ENCODE measurements around the gene EXOSC1.
A peak's percentile ranks its signal among the peaks of the same experiment; 100 is the strongest.
"Not testable (repeated sequence)": the region's sequence is repeated elsewhere in the genome, so short reads cannot be mapped to it uniquely, and the experiment has no call there.

Gene EXOSC1

GRCh38 chr10:97407211-97407951 is 38.4 kb downstream of the EXOSC1 start:
- DNase-seq: peak; percentile 62

GRCh38 chr10:97406483-97406882 is 39.3 kb downstream of the EXOSC1 start:
- not testable (repeated sequence) for DNase-seq

- DNase-seq: no peak
Measured at GRCh38 chr10:97406064-97406463, 39.7 kb downstream of the EXOSC1 start.

GRCh38 chr10:97404044-97404443 is 41.8 kb downstream of the EXOSC1 start:
- DNase-seq: no peak

- DNase-seq: no peak
Measured at GRCh38 chr10:97401455-97401919, 44.3 kb downstream of the EXOSC1 start.

- DNase-seq: peak; percentile 83
Measured at GRCh38 chr10:97400665-97401454, 44.9 kb downstream of the EXOSC1 start, which contains the start of gene RRP12. Gene RRP12 (minus strand): TSS chr10:97401340. CDS start chr10:97401231, 109 bp downstream.

GRCh38 chr10:97399843-97400545 is 45.8 kb downstream of the EXOSC1 start:
- peak; percentile 19 for DNase-seq

- DNase-seq: no peak
Measured at GRCh38 chr10:97396056-97396455, 49.8 kb downstream of the EXOSC1 start.

- DNase-seq: no peak
Measured at GRCh38 chr10:97393034-97393573, 52.7 kb downstream of the EXOSC1 start.

GRCh38 chr10:97390091-97390490 is 55.7 kb downstream of the EXOSC1 start:
- DNase-seq: no peak

GRCh38 chr10:97388152-97388551 is 57.7 kb downstream of the EXOSC1 start:
- no peak for DNase-seq

Measured in stimulated activated naive CD4-positive, alpha-beta T cell treated with Interleukin-2 at 50 U/mL for 16 hours (primary cell).